HepG2 (cell line): ENCODE results near the gene LRRC73. TPM values are rescaled to one million over a fixed set of nuclear protein-coding genes. Genes with fewer than 3 reads are reported as not detected.

Experiments
- AHDC1 ChIP-seq: sonication (generic); formaldehyde crosslinking; IDR thresholded peaks from 2 replicates; pipeline ENCODE4 v1.5.1; 2020; ENCODE audit warnings: mild to moderate bottlenecking, missing genetic modification reagents, borderline replicate concordance
- ATF7-NPFF ChIP-seq: sonication (generic); formaldehyde crosslinking; IDR thresholded peaks from 2 replicates; pipeline ENCODE4 v1.8.1; 2023; ENCODE audit warnings: mild to moderate bottlenecking, low read depth, missing genetic modification reagents, moderate library complexity
- KDM5A ChIP-seq: fragments of 200-600 bp; sonication (generic); IDR thresholded peaks from 2 replicates; pipeline ENCODE4 v1.7.0; 2018; ENCODE audit warnings: antibody characterized with exemption, mild to moderate bottlenecking, low read length, borderline replicate concordance
- KLF15 ChIP-seq: sonication (generic); formaldehyde crosslinking; IDR thresholded peaks from 2 replicates; pipeline ENCODE4 v1.8.1; 2023; ENCODE audit warnings: borderline replicate concordance, mild to moderate bottlenecking, inconsistent platforms, missing genetic modification reagents, mixed read lengths
- LCORL ChIP-seq, 2 experiments: fragments of 450-650 bp in 1 of 2; sonication (generic) in 1 of 2; formaldehyde crosslinking in 1 of 2; IDR thresholded peaks; 2 replicates each; pipeline versions ENCODE4 v1.5.0 to v1.6.1; 2017 to 2020; ENCODE audit warnings: antibody characterized with exemption in 1 of 2, missing genetic modification reagents in 1 of 2
- SIN3B ChIP-seq: fragments of 150-350 bp; IDR thresholded peaks from 2 replicates; pipeline ENCODE4 v1.6.1; 2014; ENCODE audit warnings: low read length
- SP5 ChIP-seq: IDR thresholded peaks from 2 replicates; pipeline ENCODE4 v1.6.1; 2016; ENCODE audit warnings: low read depth, borderline replicate concordance
- ZBED4 ChIP-seq: sonication (generic); formaldehyde crosslinking; IDR thresholded peaks from 2 replicates; pipeline ENCODE4 v1.4.0; 2020; ENCODE audit warnings: missing genetic modification reagents, borderline replicate concordance
- ZBTB8A ChIP-seq: sonication (generic); formaldehyde crosslinking; IDR thresholded peaks from 2 replicates; pipeline ENCODE4 v1.4.0; 2020; ENCODE audit warnings: mild to moderate bottlenecking, low read depth, missing genetic modification reagents, borderline replicate concordance
- ZFP82 ChIP-seq: sonication (generic); formaldehyde crosslinking; IDR thresholded peaks from 2 replicates; pipeline ENCODE4 v1.5.1; 2020; ENCODE audit warnings: mild to moderate bottlenecking, missing genetic modification reagents, borderline replicate concordance
- polyA plus RNA-seq, 8 experiments: library from polyadenylated mRNA; depleted of rRNA in 3 of 8; stranded (reverse) in 7 of 8; unstranded in 1 of 8; fragments of >200 nt; fragmentation: Illumina TruSeq in 4 of 8; extraction: Trizol in 4 of 8; gene quantifications; 2 replicates each; pipeline versions ENCODE4 v1.2.1 to v1.2.3, GENCODE V29; 2011 to 2016; ENCODE audit warnings: low read depth in 4 of 8, missing spikeins in 1 of 8, mixed read lengths in 1 of 8; ENCODE audit not compliant: insufficient read depth in 1 of 8
- total RNA-seq, 5 experiments: library from RNA; depleted of rRNA; stranded (reverse); fragments of >200 nt; fragmentation: Illumina TruSeq; extraction: Trizol; gene quantifications; 2 replicates each; pipeline ENCODE4 v1.2.3, GENCODE V29; 2016; ENCODE audit warnings: low read depth in 1 of 5
- TF ChIP-seq, protein P1 (sequence below): IDR thresholded peaks from 2 replicates; pipeline ENCODE4 v1.6.1; 2016; ENCODE audit warnings: mild to moderate bottlenecking
- TF ChIP-seq, protein P2 (sequence below): sonication (generic); formaldehyde crosslinking; IDR thresholded peaks from 2 replicates; pipeline ENCODE4 v1.5.0; 2020; ENCODE audit warnings: mild to moderate bottlenecking, missing genetic modification reagents, borderline replicate concordance

Gene LRRC73
- total and polyA plus RNA-seq, 2 of the 13 experiments (the other 11 are each of a cell fraction or from before 2014, with no cell fraction given): 0.11 to 0.12 TPM

DNA sequence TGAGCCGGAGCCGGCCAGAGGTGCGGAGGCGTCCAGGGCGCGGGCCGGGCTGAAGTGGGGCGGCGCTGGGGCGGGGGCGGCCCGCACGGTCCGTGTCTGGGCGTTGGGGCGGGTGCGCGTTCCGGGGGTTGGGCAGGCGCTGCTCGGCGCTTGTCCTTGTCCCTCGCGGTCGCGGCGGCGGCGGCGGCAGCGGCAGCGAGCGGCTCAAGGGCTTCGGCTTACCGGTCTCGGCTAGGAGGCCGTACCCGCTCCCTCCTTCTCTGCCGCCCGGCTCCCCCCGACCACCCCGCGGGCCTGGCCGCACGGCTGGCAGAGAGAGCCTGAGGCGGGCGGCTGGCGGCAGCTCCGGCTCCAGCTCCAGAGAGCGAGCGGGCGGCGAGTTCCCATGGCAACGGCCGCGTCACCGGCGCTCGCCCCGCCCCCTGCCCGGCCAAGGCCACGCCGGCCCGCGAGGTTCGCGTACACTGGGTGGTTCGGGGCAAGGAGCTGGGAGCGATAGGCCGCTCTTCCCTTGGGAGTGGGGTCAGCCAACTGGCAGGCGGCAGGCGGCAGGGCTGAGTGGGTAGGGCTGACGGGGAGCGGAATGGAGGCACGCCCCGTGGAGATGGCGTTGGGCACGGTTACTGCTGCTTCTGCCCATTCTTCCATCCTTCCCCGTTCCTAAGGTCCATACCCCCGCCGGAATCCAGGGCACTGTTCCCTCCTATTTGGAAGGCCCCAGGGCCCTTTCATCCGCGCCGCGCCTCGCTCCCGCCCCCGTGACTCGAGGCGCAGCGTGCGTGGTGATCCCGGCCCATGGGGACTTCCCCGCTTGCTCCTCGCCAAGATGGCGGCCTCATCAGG, at the start of gene LRRC73 (continued):
- TF ChIP-seq AHDC1 (no peak), ZFP82 (CRISPR knock-in tag) (0 out of 2 replicates have a peak, but pooled peaks have one; percentile 58), SIN3B (no peak), SP5 (CRISPR knock-in tag) (peak; percentile 85), ZBTB8A (CRISPR knock-in tag) (no peak), KLF15 (0 out of 2 replicates have a peak, but pooled peaks have one; percentile 18), ZBED4 (no peak), ATF7-NPFF (CRISPR knock-in tag) (peak; percentile 58; the same call in 1 of the 2 replicates), KDM5A (no peak), LCORL (IDR thresholded peaks at IDR 0.05) (no peak), LCORL (CRISPR knock-in tag; IDR thresholded peaks at IDR 0.05) (no peak)
- TF ChIP-seq, protein P1, sequence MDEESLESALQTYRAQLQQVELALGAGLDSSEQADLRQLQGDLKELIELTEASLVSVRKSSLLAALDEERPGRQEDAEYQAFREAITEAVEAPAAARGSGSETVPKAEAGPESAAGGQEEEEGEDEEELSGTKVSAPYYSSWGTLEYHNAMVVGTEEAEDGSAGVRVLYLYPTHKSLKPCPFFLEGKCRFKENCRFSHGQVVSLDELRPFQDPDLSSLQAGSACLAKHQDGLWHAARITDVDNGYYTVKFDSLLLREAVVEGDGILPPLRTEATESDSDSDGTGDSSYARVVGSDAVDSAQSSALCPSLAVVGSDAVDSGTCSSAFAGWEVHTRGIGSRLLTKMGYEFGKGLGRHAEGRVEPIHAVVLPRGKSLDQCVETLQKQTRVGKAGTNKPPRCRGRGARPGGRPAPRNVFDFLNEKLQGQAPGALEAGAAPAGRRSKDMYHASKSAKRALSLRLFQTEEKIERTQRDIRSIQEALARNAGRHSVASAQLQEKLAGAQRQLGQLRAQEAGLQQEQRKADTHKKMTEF (CRISPR knock-in tag): peak; percentile 45; the same call in 1 of the 2 replicates
- TF ChIP-seq, protein P2, sequence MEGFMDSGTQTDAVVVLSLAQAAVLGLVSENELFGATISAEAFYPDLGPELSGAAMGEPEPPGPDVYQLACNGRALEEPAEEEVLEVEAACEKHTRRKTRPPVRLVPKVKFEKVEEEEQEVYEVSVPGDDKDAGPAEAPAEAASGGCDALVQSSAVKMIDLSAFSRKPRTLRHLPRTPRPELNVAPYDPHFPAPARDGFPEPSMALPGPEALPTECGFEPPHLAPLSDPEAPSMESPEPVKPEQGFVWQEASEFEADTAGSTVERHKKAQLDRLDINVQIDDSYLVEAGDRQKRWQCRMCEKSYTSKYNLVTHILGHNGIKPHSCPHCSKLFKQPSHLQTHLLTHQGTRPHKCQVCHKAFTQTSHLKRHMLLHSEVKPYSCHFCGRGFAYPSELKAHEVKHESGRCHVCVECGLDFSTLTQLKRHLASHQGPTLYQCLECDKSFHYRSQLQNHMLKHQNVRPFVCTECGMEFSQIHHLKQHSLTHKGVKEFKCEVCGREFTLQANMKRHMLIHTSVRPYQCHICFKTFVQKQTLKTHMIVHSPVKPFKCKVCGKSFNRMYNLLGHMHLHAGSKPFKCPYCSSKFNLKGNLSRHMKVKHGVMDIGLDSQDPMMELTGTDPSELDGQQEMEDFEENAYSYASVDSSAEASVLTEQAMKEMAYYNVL (CRISPR knock-in tag): no peak
